Neural progenitor cell (in vitro differentiated cells): ENCODE measurements around the gene CASTOR1. TPM values are rescaled to one million over a fixed set of nuclear protein-coding genes. Genes with fewer than 3 reads are reported as not detected.

Experiments used
- DNase-seq: peaks from one replicate; pipeline ENCODE4 v3.0.0-alpha.2; 2016; ENCODE audit warnings: low spot score
- H2AFZ ChIP-seq: fragments of 200-600 bp; sonication (generic); replicated peaks from 2 replicates; pipeline ENCODE4 v1.6.1; 2016; ENCODE audit warnings: antibody characterized with exemption
- H3F3A ChIP-seq: fragments of 200-600 bp; sonication (generic); 2 replicates; pipeline ENCODE4 v1.6.1; 2016; ENCODE audit warnings: antibody characterized with exemption, low read depth
- H3K27ac ChIP-seq: fragments of 200-600 bp; sonication (generic); 2 replicates; pipeline ENCODE4 v1.5.1; 2016; ENCODE audit warnings: mild to moderate bottlenecking
- H3K27me3 ChIP-seq: fragments of 200-600 bp; sonication (generic); 2 replicates; pipeline ENCODE4 v1.6.1; 2016; ENCODE audit warnings: mild to moderate bottlenecking, moderate library complexity
- H3K36me3 ChIP-seq: fragments of 200-600 bp; sonication (generic); 2 replicates; pipeline ENCODE4 v1.5.1; 2016
- H3K4me1 ChIP-seq: fragments of 200-600 bp; sonication (generic); 2 replicates; pipeline ENCODE4 v1.6.1; 2016; ENCODE audit warnings: mixed run types
- H3K4me2 ChIP-seq: fragments of 200-600 bp; sonication (generic); 2 replicates; pipeline ENCODE4 v1.6.1; 2016
- H3K4me3 ChIP-seq: fragments of 200-600 bp; sonication (generic); 2 replicates; pipeline ENCODE4 v1.5.1; 2016
- H3K79me2 ChIP-seq: fragments of 200-600 bp; sonication (generic); 2 replicates; pipeline ENCODE4 v1.6.1; 2016; ENCODE audit warnings: low read depth
- H3K9ac ChIP-seq: fragments of 200-600 bp; sonication (generic); 2 replicates; pipeline ENCODE4 v1.6.1; 2016
- H3K9me3 ChIP-seq: fragments of 200-600 bp; sonication (generic); 2 replicates; pipeline ENCODE4 v1.5.1; 2016; ENCODE audit warnings: low read depth
- H4K20me1 ChIP-seq: fragments of 200-600 bp; sonication (generic); 2 replicates; pipeline ENCODE4 v1.6.1; 2016; ENCODE audit warnings: low read depth
- H3K27ac Mint-ChIP-seq: 3 replicates; pipeline ENCODE4 v1.8.0; 2021; ENCODE audit warnings: mixed read lengths
- H3K27me3 Mint-ChIP-seq: 2 replicates; pipeline ENCODE4 v1.8.0; 2022; ENCODE audit warnings: low read depth, mild to moderate bottlenecking, inconsistent platforms, moderate library complexity, mixed read lengths; ENCODE audit not compliant: insufficient read depth
- H3K36me3 Mint-ChIP-seq: 3 replicates; pipeline ENCODE4 v1.8.0; 2021; ENCODE audit warnings: mixed read lengths
- H3K4me1 Mint-ChIP-seq: 3 replicates; pipeline ENCODE4 v1.8.0; 2021; ENCODE audit warnings: mixed read lengths
- H3K4me3 Mint-ChIP-seq: 3 replicates; pipeline ENCODE4 v1.8.0; 2021; ENCODE audit warnings: mild to moderate bottlenecking, moderate library complexity, mixed read lengths
- H3K9me3 Mint-ChIP-seq: 3 replicates; pipeline ENCODE4 v1.8.0; 2020; ENCODE audit warnings: mixed read lengths
- CTCF ChIP-seq: fragments of 200-600 bp; sonication (generic); IDR thresholded peaks from 2 replicates; pipeline ENCODE4 v1.5.1; 2017; ENCODE audit warnings: antibody characterized with exemption, mild to moderate bottlenecking
- EZH2 ChIP-seq: fragments of 200-600 bp; sonication (generic); IDR thresholded peaks from 2 replicates; pipeline ENCODE4 v1.6.1; 2017; ENCODE audit warnings: antibody characterized with exemption, mild to moderate bottlenecking, moderate library complexity
- EZH2phosphoT487 ChIP-seq: fragments of 200-600 bp; sonication (generic); IDR thresholded peaks from 2 replicates; pipeline ENCODE4 v1.6.1; 2017; ENCODE audit warnings: antibody characterized with exemption
- total RNA-seq: library from RNA; depleted of rRNA; stranded (reverse); fragments of >200 nt; gene quantifications from 2 replicates; pipeline ENCODE4 v1.2.3, GENCODE V29; 2015; ENCODE audit warnings: low replicate concordance

CASTOR1 gene
- total RNA-seq, 1 donor from 2014 or later, result 6.2 TPM

- peaks cover 2% of the 10 kb centered on the region for H4K20me1 ChIP-seq
- no peak overlapping the region for H2AFZ ChIP-seq
- Mint-ChIP-seq H3K4me1 (peaks cover 6% of the 10 kb centered on the region), H3K36me3 (no peaks in the 10 kb centered on the region), H3K27me3 (peaks cover 2% of the 10 kb centered on the region), H3K4me3 (no peak overlapping the region), H3K27ac (no peak overlapping the region), H3K9me3 (no peaks in the 10 kb centered on the region)
- H3K27ac ChIP-seq, result no peak overlapping the region
- H3K9me3 ChIP-seq, result no peaks in the 10 kb centered on the region
- TF ChIP-seq EZH2phosphoT487, result no peak
- TF ChIP-seq EZH2, result no peak
- TF ChIP-seq CTCF, result no peak
- no peak overlapping the region for H3K4me3 ChIP-seq
- H3K27me3 ChIP-seq, result no peaks in the 10 kb centered on the region
- DNase-seq, result no peak
- H3K79me2 ChIP-seq, result no peaks in the 10 kb centered on the region
- H3K9ac ChIP-seq, result no peak overlapping the region
- H3K4me1 ChIP-seq, result peaks cover 6% of the 10 kb centered on the region
- H3F3A ChIP-seq, result no peaks in the 10 kb centered on the region
- no peaks in the 10 kb centered on the region for H3K36me3 ChIP-seq
- H3K4me2 ChIP-seq, result no peak overlapping the region
Observed at GRCh38 chr22:30306627-30307011, 17.3 kb upstream of the CASTOR1 start.

GRCh38 chr22:30305906-30306626 lies 16.8 kb upstream of the CASTOR1 start:
- H3K4me1 ChIP-seq, result peaks cover 6% of the 10 kb centered on the region
- no peak for DNase-seq
- no peaks in the 10 kb centered on the region for H3K27me3 ChIP-seq
- H3K4me1 Mint-ChIP-seq, result peaks cover 6% of the 10 kb centered on the region
- no peaks in the 10 kb centered on the region for H3K9me3 Mint-ChIP-seq
- TF ChIP-seq EZH2 (no peak), CTCF (no peak), EZH2phosphoT487 (no peak)
- H3K36me3 ChIP-seq, result no peaks in the 10 kb centered on the region
- H3K36me3 Mint-ChIP-seq, result no peaks in the 10 kb centered on the region
- H4K20me1 ChIP-seq, result peaks cover 2% of the 10 kb centered on the region
- no peak overlapping the region for H3K27ac ChIP-seq
- no peak overlapping the region for H3K4me3 Mint-ChIP-seq
- H3K27me3 Mint-ChIP-seq, result no peaks in the 10 kb centered on the region
- H3K4me3 ChIP-seq, result no peak overlapping the region
- H3K9me3 ChIP-seq, result no peaks in the 10 kb centered on the region
- H3K79me2 ChIP-seq, result no peaks in the 10 kb centered on the region
- H3F3A ChIP-seq, result no peaks in the 10 kb centered on the region
- no peak overlapping the region for H3K4me2 ChIP-seq
- no peak overlapping the region for H3K9ac ChIP-seq
- no peak overlapping the region for H2AFZ ChIP-seq
- no peak overlapping the region for H3K27ac Mint-ChIP-seq

GRCh38 chr22:30305519-30305905 lies 16.2 kb upstream of the CASTOR1 start:
- no peaks in the 10 kb centered on the region for H3K79me2 ChIP-seq
- no peaks in the 10 kb centered on the region for H3F3A ChIP-seq
- no peak overlapping the region for H3K27ac Mint-ChIP-seq
- no peaks in the 10 kb centered on the region for H3K9me3 ChIP-seq
- no peaks in the 10 kb centered on the region for H3K36me3 Mint-ChIP-seq
- peaks cover 6% of the 10 kb centered on the region for H3K4me1 ChIP-seq
- H3K4me1 Mint-ChIP-seq, result peaks cover 6% of the 10 kb centered on the region
- no peaks in the 10 kb centered on the region for H3K27me3 Mint-ChIP-seq
- H3K36me3 ChIP-seq, result no peaks in the 10 kb centered on the region
- H3K4me3 Mint-ChIP-seq, result no peak overlapping the region
- no peak for DNase-seq
- no peak overlapping the region for H2AFZ ChIP-seq
- peaks cover 2% of the 10 kb centered on the region for H4K20me1 ChIP-seq
- H3K4me2 ChIP-seq, result no peak overlapping the region
- no peaks in the 10 kb centered on the region for H3K27me3 ChIP-seq
- H3K27ac ChIP-seq, result no peak overlapping the region
- no peak overlapping the region for H3K4me3 ChIP-seq
- no peaks in the 10 kb centered on the region for H3K9me3 Mint-ChIP-seq
- no peak for TF ChIP-seq CTCF
- TF ChIP-seq EZH2phosphoT487, result no peak
- no peak for TF ChIP-seq EZH2
- no peak overlapping the region for H3K9ac ChIP-seq
